Dedifferentiated amniotic fluid mesenchymal stem cell (primary cell): ENCODE measurements around the gene LONRF3.

Experiments used
- DNase-seq: peaks from one replicate; pipeline ENCODE4 v3.0.0-alpha.2; 2016; ENCODE audit errors: extremely low spot score

The LONRF3 gene

GRCh38 chrX:118974088-118974907 lies at the start of gene LONRF3:
LONRF3 (plus strand) TSS chrX:118974618; CDS start chrX:118974781, 163 bp downstream.
- DNase-seq: no peak

- DNase-seq: no peak
Observed at GRCh38 chrX:118928151-118928550, 46.3 kb upstream of the LONRF3 start.

- DNase-seq: no peak
Observed at GRCh38 chrX:118935352-118935751, 39.1 kb upstream of the LONRF3 start.

GRCh38 chrX:118941147-118941546 lies 33.3 kb upstream of the LONRF3 start:
- DNase-seq: no peak

DNA sequence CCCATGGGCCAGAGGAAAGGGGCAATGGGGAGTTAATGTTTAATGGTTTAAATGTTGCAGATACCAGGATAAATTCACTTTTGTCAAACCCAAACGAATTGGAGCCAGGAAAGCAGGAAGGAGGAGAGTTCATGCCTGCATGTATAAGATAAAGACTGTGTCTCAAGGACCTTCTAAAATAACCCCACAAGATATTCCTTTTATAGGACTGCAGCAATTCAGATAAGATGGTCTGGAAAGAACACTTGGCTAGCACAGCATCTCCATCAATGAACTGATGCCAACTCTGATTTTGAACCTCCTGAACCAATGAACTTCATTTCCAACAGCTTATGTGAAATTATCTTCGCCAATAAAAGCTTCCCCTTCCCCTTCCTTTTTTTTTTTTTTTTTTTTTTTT lies 31.3 kb upstream of the LONRF3 start:
- no peak for DNase-seq

DNA sequence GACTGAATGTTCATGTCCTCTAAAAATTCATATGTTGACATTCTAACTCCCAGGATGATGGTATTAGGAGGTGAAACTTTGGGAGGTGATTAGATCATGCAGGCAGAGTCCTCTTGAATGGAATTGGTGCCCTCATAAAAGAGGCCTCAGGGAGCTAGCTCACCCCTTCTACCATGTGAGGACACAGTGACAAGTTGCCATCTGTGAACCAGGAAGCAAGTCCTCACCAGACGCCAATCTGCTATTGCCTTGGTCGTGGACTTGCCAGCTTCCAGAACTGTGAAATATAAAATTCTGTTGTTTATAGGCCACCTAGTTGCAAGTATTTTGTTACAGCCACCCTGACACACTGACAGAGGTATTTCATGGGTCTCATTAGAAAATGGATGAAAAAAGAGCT lies 28.5 kb upstream of the LONRF3 start:
- DNase-seq: no peak

GRCh38 chrX:118948270-118948669 lies 26.1 kb upstream of the LONRF3 start:
- DNase-seq: no peak

- DNase-seq: no peak
Observed at GRCh38 chrX:118961866-118962560, 12.4 kb upstream of the LONRF3 start.

- DNase-seq: no peak
Observed at GRCh38 chrX:118963159-118963558, 11.3 kb upstream of the LONRF3 start.

GRCh38 chrX:118964252-118964651 lies 10.2 kb upstream of the LONRF3 start:
- no peak for DNase-seq

DNA sequence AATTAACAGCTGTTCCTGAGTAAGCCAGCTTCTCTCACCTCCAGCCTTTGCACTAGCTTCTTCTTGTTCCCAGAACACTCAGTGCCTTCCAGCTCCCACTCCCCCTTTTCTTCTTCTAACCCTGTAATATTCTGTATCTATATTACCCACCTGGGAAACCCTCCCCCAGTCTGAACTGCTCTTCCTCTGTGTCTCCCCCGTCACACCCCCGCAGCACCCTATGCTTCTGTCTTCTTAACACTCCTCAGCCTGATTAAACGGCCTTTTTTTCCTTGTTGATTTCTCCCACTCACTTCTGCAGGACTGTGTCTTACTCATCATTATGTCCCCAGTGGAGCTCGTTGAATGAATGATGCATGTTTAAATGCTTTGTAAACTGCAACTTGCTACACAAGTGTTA lies 9.0 kb upstream of the LONRF3 start:
- DNase-seq: no peak

DNA sequence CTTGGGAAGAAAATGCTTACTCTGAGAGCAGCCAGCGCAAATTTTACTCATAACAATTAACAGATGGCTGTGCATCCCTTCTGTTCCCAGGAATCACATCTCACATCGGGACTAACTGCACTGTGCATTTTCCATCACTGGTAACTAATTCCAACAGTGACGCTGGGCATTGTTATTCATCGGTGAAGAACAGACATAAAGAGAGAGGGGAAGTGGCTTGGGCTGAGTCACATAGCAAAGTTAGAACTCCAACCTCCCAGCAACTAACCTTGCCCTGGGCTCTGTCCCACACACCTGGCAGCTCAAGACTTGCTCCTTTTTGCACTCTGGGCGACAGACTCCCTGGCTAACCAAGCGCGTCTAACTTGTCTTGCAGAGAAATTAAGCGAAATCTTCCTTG lies 6.4 kb upstream of the LONRF3 start:
- no peak for DNase-seq

GRCh38 chrX:118971552-118971951 lies 2.9 kb upstream of the LONRF3 start:
- DNase-seq: no peak

- no peak for DNase-seq
Observed at GRCh38 chrX:118973389-118974087, 880 bp upstream of the LONRF3 start.

DNA sequence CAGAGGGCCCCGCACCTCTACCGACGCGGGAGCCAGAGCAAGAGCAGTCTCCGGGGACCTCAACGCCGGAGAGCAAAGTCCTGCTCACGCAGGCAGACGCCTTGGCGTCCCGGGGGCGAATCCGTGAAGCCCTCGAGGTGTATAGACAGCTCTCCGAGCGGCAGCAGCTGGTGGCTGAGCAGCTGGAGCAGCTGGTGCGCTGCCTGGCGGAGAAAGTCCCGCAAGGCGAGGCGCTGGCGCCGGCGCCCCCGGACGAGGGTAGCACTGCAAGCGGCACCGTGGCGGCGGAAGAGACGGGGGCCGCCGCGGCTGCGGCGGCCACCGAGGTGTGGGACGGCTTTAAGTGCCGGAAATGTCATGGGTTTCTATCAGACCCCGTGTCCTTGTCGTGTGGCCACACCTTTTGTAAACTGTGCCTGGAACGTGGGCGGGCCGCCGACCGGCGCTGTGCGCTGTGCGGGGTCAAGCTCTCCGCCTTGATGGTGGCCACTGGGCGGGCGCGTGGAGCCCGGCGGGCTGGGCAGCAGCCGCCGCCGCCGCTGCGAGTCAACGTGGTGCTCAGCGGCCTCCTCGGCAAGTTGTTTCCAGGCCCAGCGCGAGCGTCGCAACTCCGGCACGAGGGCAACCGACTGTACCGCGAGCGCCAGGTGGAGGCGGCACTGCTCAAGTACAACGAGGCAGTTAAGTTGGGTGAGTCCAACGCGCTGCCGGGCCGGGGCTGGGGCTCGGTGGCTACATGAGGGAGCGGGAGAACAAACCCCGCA lies 672 bp downstream of the LONRF3 start:
- no peak for DNase-seq

- DNase-seq: no peak
Observed at GRCh38 chrX:118975831-118976598, 1.6 kb downstream of the LONRF3 start.

DNA sequence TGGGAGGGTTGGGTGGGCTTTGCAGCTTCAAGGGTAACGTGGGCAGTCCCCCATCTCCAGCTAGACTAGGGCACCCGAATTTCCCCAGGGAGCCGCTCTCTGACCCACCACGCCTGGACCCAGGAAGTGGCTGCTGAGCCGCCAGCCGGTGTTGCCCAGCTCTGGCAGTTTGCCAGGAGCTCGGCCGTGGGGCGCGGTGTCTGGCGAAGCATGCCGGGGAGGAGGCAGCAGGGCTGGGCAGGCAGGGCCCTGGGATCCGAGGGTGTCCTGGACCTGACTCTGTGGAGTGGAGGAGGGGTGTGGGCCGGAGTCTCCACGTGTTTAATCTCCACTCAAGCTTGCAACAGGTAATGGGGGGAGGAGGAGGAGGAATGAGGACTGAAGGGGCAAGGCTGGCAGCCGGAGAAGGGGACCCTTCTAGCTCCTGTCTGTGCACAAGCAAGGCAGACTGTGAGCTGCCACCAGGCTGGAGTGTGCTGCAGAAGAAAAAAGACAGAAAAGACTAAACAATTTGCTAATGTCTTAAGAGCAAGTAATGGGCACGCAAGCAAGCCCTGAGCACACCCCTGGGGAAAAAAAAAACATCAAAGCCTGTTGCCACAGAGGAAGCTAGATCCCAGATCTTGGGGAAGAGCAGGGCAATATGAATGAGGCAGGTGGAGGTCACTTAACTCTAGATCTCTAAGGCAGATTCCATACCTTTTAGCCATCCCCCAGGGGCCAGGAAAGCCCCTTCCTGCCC lies 2.4 kb downstream of the LONRF3 start:
- DNase-seq: no peak

- DNase-seq: no peak
Observed at GRCh38 chrX:118977424-118977823, 3.0 kb downstream of the LONRF3 start.

GRCh38 chrX:118978451-118978850 lies 4.0 kb downstream of the LONRF3 start:
- no peak for DNase-seq

DNA sequence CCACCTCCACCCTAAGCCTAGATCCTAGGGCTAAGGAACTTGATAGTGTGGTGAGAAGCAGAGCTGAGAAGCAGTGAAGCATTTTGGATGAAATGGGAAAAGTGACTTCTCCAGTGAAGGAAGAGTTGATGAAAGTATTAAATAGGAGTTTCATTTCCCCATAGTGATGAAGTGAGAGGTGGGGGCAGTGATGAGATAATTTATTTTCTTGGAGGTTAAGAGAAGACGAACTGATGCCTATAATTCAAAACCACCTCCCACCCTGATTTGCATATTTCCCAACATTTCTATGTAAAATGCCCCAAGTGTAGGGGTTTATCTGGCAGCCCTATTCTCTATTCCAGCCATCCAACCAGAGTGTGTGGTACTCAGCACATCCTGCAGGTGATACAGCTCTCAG lies 6.3 kb downstream of the LONRF3 start:
- DNase-seq: no peak
